Measurements from ENCODE around the gene IGFALS. TPM values are rescaled to one million over a fixed set of nuclear protein-coding genes. Genes with fewer than 3 reads are reported as not detected.

Gene IGFALS
- total and polyA plus RNA-seq, 2 experiments from 2014 or later = 0.16 TPM; not detected in 1

DNA sequence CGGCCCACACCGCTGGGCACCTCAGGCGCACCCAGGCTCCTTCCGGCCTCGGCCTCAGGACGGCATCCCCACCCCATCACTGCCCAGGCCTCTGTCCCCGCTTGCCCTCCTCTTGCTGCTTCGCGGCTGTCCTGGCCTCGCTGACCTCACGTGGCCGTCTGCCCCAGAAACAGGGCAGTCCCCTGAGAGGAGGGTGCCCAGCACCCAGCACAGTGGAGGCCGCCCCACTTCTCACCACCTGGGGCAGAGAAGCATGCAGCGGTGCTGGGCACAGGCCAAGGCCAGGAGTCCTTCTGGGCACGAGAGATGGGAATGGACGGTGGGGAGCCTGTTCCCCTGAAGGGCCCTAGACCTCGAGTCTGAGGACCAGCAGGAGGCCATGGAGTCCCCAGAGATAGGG lies 24.2 kb upstream of the IGFALS start (continued):
- TF ChIP-seq, protein P1, sequence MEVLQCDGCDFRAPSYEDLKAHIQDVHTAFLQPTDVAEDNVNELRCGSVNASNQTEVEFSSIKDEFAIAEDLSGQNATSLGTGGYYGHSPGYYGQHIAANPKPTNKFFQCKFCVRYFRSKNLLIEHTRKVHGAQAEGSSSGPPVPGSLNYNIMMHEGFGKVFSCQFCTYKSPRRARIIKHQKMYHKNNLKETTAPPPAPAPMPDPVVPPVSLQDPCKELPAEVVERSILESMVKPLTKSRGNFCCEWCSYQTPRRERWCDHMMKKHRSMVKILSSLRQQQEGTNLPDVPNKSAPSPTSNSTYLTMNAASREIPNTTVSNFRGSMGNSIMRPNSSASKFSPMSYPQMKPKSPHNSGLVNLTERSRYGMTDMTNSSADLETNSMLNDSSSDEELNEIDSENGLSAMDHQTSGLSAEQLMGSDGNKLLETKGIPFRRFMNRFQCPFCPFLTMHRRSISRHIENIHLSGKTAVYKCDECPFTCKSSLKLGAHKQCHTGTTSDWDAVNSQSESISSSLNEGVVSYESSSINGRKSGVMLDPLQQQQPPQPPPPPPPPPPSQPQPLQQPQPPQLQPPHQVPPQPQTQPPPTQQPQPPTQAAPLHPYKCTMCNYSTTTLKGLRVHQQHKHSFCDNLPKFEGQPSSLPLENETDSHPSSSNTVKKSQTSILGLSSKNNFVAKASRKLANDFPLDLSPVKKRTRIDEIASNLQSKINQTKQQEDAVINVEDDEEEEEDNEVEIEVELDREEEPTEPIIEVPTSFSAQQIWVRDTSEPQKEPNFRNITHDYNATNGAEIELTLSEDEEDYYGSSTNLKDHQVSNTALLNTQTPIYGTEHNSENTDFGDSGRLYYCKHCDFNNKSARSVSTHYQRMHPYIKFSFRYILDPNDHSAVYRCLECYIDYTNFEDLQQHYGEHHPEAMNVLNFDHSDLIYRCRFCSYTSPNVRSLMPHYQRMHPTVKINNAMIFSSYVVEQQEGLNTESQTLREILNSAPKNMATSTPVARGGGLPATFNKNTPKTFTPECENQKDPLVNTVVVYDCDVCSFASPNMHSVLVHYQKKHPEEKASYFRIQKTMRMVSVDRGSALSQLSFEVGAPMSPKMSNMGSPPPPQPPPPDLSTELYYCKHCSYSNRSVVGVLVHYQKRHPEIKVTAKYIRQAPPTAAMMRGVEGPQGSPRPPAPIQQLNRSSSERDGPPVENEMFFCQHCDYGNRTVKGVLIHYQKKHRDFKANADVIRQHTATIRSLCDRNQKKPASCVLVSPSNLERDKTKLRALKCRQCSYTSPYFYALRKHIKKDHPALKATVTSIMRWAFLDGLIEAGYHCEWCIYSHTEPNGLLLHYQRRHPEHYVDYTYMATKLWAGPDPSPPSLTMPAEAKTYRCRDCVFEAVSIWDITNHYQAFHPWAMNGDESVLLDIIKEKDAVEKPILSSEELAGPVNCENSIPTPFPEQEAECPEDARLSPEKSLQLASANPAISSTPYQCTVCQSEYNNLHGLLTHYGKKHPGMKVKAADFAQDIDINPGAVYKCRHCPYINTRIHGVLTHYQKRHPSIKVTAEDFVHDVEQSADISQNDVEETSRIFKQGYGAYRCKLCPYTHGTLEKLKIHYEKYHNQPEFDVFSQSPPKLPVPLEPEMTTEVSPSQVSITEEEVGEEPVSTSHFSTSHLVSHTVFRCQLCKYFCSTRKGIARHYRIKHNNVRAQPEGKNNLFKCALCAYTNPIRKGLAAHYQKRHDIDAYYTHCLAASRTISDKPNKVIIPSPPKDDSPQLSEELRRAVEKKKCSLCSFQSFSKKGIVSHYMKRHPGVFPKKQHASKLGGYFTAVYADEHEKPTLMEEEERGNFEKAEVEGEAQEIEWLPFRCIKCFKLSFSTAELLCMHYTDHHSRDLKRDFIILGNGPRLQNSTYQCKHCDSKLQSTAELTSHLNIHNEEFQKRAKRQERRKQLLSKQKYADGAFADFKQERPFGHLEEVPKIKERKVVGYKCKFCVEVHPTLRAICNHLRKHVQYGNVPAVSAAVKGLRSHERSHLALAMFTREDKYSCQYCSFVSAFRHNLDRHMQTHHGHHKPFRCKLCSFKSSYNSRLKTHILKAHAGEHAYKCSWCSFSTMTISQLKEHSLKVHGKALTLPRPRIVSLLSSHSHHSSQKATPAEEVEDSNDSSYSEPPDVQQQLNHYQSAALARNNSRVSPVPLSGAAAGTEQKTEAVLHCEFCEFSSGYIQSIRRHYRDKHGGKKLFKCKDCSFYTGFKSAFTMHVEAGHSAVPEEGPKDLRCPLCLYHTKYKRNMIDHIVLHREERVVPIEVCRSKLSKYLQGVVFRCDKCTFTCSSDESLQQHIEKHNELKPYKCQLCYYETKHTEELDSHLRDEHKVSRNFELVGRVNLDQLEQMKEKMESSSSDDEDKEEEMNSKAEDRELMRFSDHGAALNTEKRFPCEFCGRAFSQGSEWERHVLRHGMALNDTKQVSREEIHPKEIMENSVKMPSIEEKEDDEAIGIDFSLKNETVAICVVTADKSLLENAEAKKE (CRISPR knock-in tag; IDR thresholded peaks at IDR 0.05) = no peak
- TF ChIP-seq STAT1 (IDR thresholded peaks at IDR 0.05; ENCODE audit: unreplicated experiment) = no peak
- no peak for TF ChIP-seq ZNF331 (CRISPR knock-in tag; IDR thresholded peaks at IDR 0.05; ENCODE audit: low read depth)
- no peak for TF ChIP-seq EZH2 (IDR thresholded peaks at IDR 0.05; ENCODE audit: low read depth, unreplicated experiment)

DNA sequence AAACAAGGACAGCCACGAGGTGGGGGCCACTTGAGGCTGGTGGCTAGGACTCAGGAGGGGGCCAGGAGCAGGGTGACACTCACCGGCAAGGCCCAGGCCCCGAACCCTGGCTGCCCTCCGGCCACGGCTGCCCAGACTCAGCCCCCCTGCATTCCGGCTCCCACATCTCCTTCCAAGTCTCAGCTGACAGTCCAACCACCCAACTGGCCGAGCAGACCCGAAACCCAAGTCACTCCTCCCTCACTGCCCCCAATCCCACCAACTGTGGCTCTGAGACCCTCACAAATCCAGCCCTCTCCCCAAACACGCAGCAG lies 23.7 kb upstream of the IGFALS start:
- H3K4me1 Mint-ChIP-seq = no peaks in the 10 kb centered on the region
- Histone ChIP-seq H3K4me1 (ENCODE audit: insufficient read depth) (no peaks in the 10 kb centered on the region), H3K27ac (ENCODE audit: low read depth) (no peak overlapping the region), H2AFZ (no peak overlapping the region), H3K27me3 (ENCODE audit: insufficient read depth) (no peaks in the 10 kb centered on the region), H3K4me2 (no peak overlapping the region), H3K79me2 (replicated peaks; ENCODE audit: insufficient read depth) (no peaks in the 10 kb centered on the region; the same call in 1 of the 2 replicates), H3K9me2 (ENCODE audit: insufficient read depth) (no peaks in the 10 kb centered on the region), H4K20me1 (replicated peaks; ENCODE audit: insufficient read depth) (no peaks in the 10 kb centered on the region; the same call in 1 of the 2 replicates), H3K36me3 (ENCODE audit: insufficient read depth) (no peaks in the 10 kb centered on the region), H3K4me3 (no peak overlapping the region), H3F3A (replicated peaks; ENCODE audit: low read depth) (no peaks in the 10 kb centered on the region; the same call in 1 of the 2 replicates)
- H3K9me3 Mint-ChIP-seq = no peaks in the 10 kb centered on the region
- H3K27me3 Mint-ChIP-seq (ENCODE audit: insufficient read depth, low read depth, poor library complexity) = peaks cover 4% of the 10 kb centered on the region
- H3K4me3 Mint-ChIP-seq = no peak overlapping the region
- DNase-seq (ENCODE audit: low spot score) (no peak), ATAC-seq (no peak)
- H3K36me3 Mint-ChIP-seq (ENCODE audit: low read depth) = peaks cover 6% of the 10 kb centered on the region; the same call in 2 of the 3 replicates
- H3K27ac Mint-ChIP-seq = no peak overlapping the region
- TF ChIP-seq, protein P2, sequence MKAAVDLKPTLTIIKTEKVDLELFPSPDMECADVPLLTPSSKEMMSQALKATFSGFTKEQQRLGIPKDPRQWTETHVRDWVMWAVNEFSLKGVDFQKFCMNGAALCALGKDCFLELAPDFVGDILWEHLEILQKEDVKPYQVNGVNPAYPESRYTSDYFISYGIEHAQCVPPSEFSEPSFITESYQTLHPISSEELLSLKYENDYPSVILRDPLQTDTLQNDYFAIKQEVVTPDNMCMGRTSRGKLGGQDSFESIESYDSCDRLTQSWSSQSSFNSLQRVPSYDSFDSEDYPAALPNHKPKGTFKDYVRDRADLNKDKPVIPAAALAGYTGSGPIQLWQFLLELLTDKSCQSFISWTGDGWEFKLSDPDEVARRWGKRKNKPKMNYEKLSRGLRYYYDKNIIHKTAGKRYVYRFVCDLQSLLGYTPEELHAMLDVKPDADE (IDR thresholded peaks at IDR 0.05) = no peak
- TF ChIP-seq, protein P3, sequence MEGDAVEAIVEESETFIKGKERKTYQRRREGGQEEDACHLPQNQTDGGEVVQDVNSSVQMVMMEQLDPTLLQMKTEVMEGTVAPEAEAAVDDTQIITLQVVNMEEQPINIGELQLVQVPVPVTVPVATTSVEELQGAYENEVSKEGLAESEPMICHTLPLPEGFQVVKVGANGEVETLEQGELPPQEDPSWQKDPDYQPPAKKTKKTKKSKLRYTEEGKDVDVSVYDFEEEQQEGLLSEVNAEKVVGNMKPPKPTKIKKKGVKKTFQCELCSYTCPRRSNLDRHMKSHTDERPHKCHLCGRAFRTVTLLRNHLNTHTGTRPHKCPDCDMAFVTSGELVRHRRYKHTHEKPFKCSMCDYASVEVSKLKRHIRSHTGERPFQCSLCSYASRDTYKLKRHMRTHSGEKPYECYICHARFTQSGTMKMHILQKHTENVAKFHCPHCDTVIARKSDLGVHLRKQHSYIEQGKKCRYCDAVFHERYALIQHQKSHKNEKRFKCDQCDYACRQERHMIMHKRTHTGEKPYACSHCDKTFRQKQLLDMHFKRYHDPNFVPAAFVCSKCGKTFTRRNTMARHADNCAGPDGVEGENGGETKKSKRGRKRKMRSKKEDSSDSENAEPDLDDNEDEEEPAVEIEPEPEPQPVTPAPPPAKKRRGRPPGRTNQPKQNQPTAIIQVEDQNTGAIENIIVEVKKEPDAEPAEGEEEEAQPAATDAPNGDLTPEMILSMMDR (conservative IDR thresholded peaks at IDR 0.05; ENCODE audit: low read depth in 2 of 2) = no peak
- no peak for TF ChIP-seq ZNF331 (CRISPR knock-in tag; IDR thresholded peaks at IDR 0.05; ENCODE audit: low read depth)

Data from GM23338 (cell line).